MCF 10A (cell line): ENCODE data around the gene TRIM7. TPM values are rescaled to one million over a fixed set of nuclear protein-coding genes. Genes with fewer than 3 reads are reported as not detected.

Source experiments
- BruUV-seq: library from RNA; stranded (reverse); fragments of 400-500 nt; replicated peaks from 2 replicates; lab custom pipeline; 2021; lab: Mats Ljungman, UMichigan
- CTCF ChIA-PET: fragments of 300-600 bp; sonication (Branson Sonifier 250); formaldehyde crosslinking; extraction: SDS; loops from one replicate; lab custom pipeline; 2021; ENCODE audit warnings: antibody characterized with exemption, inconsistent platforms; lab: Yijun Ruan, JAX
- POLR2A ChIA-PET: fragments of 300-600, 350-650 bp; sonication (Branson Sonifier 250); formaldehyde crosslinking; extraction: SDS; loops from one replicate; lab custom pipeline; 2020; ENCODE audit warnings: antibody characterized with exemption, inconsistent platforms; lab: Yijun Ruan, JAX
- DNase-seq: peaks from one replicate; pipeline ENCODE4 v3.0.0-alpha.2; 2018; ENCODE audit not compliant: unreplicated experiment
- H3K27ac Mint-ChIP-seq: one replicate; pipeline ENCODE4 v1.8.0; 2022; ENCODE audit warnings: mild to moderate bottlenecking, low read depth, mixed read lengths; ENCODE audit not compliant: unreplicated experiment
- H3K27me3 Mint-ChIP-seq: one replicate; pipeline ENCODE4 v1.8.0; 2022; ENCODE audit warnings: mixed read lengths; ENCODE audit not compliant: insufficient read depth, unreplicated experiment
- H3K36me3 Mint-ChIP-seq: one replicate; pipeline ENCODE4 v1.8.0; 2022; ENCODE audit warnings: mild to moderate bottlenecking, moderate library complexity, mixed read lengths; ENCODE audit not compliant: insufficient read depth, unreplicated experiment
- H3K4me1 Mint-ChIP-seq: one replicate; pipeline ENCODE4 v1.8.0; 2022; ENCODE audit warnings: mixed read lengths; ENCODE audit not compliant: insufficient read depth, unreplicated experiment
- H3K4me3 Mint-ChIP-seq: one replicate; pipeline ENCODE4 v1.8.0; 2022; ENCODE audit warnings: mild to moderate bottlenecking, moderate library complexity, mixed read lengths; ENCODE audit not compliant: unreplicated experiment
- H3K9me3 Mint-ChIP-seq: one replicate; pipeline ENCODE4 v1.8.0; 2022; ENCODE audit warnings: mixed read lengths; ENCODE audit not compliant: unreplicated experiment
- intact Hi-C: fragments of 100-400 bp; cut with micrococcal nuclease; formaldehyde crosslinking; loops from 2 replicates; pipeline ENCODE4 v1.14.1; 2022
- total RNA-seq: library from RNA; stranded (reverse); gene quantifications from 2 replicates; pipeline ENCODE4 v1.2.3, GENCODE V29; 2022
- TF ChIP-seq, protein P1 (sequence below): fragments of 200-600 bp; IDR thresholded peaks from one replicate; pipeline ENCODE4 v1.8.0; 2022; ENCODE audit warnings: antibody characterized with exemption, mild to moderate bottlenecking; ENCODE audit not compliant: unreplicated experiment

Gene TRIM7
- total RNA-seq, 1 experiment from 2014 or later: 26.3 TPM

DNA sequence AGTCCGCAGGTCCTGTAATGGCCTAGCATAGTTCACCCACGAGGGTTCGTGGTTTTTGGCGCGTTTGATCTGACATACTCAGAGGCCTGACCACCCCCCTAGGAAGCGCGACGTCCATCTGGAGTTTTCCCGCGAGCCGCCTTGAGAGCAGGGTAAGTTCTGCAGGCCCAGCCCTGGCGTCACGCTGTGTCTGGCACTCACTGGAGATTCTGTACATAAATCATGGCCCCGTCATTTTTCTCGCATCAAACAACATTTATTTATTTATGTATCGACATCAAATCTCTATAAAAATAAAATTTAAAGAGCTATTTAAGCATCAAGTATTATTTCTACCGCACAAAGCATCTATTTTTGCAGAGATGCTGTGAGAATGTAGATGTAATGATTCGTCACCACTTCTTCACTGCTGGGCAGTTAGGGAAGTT, 17.6 kb upstream of the TRIM7 start:
- no peaks in the 10 kb centered on the region for H3K27me3 Mint-ChIP-seq
- no TSS peak for BruUV-seq

DNA sequence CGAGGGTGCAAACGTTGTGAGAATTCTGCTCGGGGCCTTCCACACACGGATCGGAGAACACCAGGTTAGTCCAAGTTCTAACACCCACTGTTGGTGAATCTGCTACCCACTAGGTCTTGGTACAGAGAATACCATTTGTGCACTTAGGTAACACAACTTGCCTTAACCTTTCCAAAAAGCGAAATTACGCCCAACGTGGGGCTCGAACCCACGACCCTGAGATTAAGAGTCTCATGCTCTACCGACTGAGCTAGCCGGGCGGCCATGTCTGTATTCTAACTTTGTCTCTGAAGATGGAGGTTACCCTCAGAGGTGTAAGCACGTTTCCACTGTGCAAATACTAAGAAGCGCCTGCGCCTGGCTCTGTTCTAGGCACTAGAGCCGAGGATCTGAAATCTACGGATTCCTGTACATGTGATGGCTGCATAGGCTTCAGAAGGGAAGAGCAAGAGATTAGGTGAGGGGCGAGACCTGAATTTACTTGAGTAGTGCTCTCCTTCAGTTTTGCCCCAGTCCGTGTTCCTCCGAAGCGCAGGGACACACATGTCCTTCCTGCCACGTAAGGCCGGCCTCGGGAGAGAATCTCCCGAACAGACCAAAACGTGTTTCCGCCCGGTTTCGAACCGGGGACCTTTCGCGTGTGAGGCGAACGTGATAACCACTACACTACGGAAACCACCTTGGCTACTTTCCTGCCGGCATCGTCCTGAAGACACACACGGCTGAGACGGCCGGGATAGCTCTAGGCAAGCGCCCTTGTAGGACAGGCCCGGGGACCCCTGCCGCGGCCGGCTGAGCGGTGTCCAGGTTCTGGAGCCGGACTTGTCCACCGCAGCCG, 17.0 kb upstream of the TRIM7 start:
- Mint-ChIP-seq H3K27ac (peak overlapping the region; percentile 91), H3K27me3 (no peaks in the 10 kb centered on the region), H3K4me3 (peak overlapping the region; percentile 91), H3K36me3 (peaks cover 44% of the 10 kb centered on the region), H3K9me3 (no peaks in the 10 kb centered on the region), H3K4me1 (peaks cover 32% of the 10 kb centered on the region)
- TF ChIP-seq, protein P1, sequence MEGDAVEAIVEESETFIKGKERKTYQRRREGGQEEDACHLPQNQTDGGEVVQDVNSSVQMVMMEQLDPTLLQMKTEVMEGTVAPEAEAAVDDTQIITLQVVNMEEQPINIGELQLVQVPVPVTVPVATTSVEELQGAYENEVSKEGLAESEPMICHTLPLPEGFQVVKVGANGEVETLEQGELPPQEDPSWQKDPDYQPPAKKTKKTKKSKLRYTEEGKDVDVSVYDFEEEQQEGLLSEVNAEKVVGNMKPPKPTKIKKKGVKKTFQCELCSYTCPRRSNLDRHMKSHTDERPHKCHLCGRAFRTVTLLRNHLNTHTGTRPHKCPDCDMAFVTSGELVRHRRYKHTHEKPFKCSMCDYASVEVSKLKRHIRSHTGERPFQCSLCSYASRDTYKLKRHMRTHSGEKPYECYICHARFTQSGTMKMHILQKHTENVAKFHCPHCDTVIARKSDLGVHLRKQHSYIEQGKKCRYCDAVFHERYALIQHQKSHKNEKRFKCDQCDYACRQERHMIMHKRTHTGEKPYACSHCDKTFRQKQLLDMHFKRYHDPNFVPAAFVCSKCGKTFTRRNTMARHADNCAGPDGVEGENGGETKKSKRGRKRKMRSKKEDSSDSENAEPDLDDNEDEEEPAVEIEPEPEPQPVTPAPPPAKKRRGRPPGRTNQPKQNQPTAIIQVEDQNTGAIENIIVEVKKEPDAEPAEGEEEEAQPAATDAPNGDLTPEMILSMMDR: no peak
- DNase-seq: peak; percentile 98
- intact Hi-C loops: loop anchor here (1.0 to 2.0 kb wide), 5 partner anchors 15 to 63 kb away; partner anchors contain the start of gene TRIM52
- TSS peak; percentile 70 for BruUV-seq
- ChIA-PET CTCF (interaction anchor here (0.5 to 1.6 kb wide), 3 partner anchors 15 to 29 kb away, joined by 3 to 5 read pairs (median 4); no protein-coding TSS in a partner anchor), POLR2A (interaction anchor here (0.6 to 11.0 kb wide), 23 partner anchors 7 to 421 kb away, joined by 3 to 374 read pairs (median 5); partner anchors contain the start of genes MGAT1, RACK1, TRIM52 and TRIM7)

More for the DNA sequence above, 17.6 kb upstream of the TRIM7 start:
- CTCF ChIA-PET: interaction anchor here (0.6 to 1.6 kb wide), 4 partner anchors 12 to 38 kb away, joined by 3 to 5 read pairs (median 4); no protein-coding TSS in a partner anchor
- Mint-ChIP-seq H3K27ac (peak overlapping the region; percentile 91), H3K4me3 (peak overlapping the region; percentile 91), H3K36me3 (peaks cover 49% of the 10 kb centered on the region), H3K4me1 (peaks cover 28% of the 10 kb centered on the region), H3K9me3 (no peaks in the 10 kb centered on the region)
- intact Hi-C loops: loop anchor here (1.0 to 2.0 kb wide), 6 partner anchors 15 to 64 kb away; partner anchors contain the start of gene TRIM52
- DNase-seq: no peak
- TF ChIP-seq, protein P1: no peak
- POLR2A ChIA-PET: interaction anchor here (0.6 to 11.0 kb wide), 24 partner anchors 8 to 422 kb away, joined by 3 to 374 read pairs (median 4); partner anchors contain the start of genes MGAT1, RACK1, TRIM52 and TRIM7

DNA sequence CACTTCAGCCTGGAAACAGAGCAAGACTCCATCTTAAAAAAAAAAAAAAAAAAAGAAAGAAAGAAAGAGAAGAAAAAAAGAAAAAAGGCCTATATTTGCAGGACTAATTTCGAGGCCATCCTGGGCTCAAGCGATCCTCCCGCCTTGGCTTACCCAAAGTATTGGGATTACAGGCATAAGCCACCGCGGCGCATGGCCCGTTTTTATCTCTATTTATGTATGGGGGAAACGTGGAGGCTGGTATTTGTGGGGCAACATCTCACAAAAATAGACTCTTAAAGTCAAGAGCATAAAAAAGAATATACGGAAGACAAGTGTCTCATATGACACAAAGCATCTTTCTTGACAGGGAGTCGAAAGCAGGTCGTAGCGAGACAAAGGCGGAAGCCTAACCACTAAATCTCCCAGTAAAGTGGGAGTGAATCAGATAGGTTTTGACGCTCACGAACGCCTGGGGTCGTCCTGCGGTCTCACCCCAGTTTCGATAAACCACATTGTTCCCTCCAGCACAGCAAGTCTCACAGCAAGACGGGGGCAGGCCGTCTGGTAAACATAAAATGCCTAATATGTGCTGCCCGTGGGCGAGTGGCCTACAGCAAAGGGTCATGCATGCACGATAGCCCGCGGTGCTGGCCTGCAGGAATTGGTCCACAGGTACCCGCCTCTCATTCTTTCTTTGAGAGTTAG, 16.3 kb upstream of the TRIM7 start:
- H3K36me3 Mint-ChIP-seq: peaks cover 38% of the 10 kb centered on the region
- no peaks in the 10 kb centered on the region for H3K27me3 Mint-ChIP-seq
- no peak for DNase-seq
- H3K9me3 Mint-ChIP-seq: no peaks in the 10 kb centered on the region
- ChIA-PET CTCF (interaction anchor here (0.6 to 1.6 kb wide), 2 partner anchors 15 to 121 kb away, joined by 3 to 5 read pairs; no protein-coding TSS in a partner anchor), POLR2A (interaction anchor here (0.8 to 11.0 kb wide), 11 partner anchors 11 to 410 kb away, joined by 3 to 374 read pairs (median 8); partner anchors contain the start of genes RACK1, TRIM52, TRIM7 and ZFP62)
- H3K4me3 Mint-ChIP-seq: peak overlapping the region; percentile 91
- no TSS peak for BruUV-seq
- H3K27ac Mint-ChIP-seq: peak overlapping the region; percentile 91
- TF ChIP-seq, protein P1: no peak
- H3K4me1 Mint-ChIP-seq: peaks cover 36% of the 10 kb centered on the region
- intact Hi-C loops: no loop called here
